GM18498 (cell line): ENCODE results near the gene SLC1A2.

Experiments used
- ATAC-seq: cut with Tn5 transposase; IDR thresholded peaks from one replicate; pipeline ENCODE4 v1.9.1; 2021; ENCODE audit warnings: mild to moderate bottlenecking, moderate library complexity; ENCODE audit not compliant: unreplicated experiment

Gene SLC1A2

DNA sequence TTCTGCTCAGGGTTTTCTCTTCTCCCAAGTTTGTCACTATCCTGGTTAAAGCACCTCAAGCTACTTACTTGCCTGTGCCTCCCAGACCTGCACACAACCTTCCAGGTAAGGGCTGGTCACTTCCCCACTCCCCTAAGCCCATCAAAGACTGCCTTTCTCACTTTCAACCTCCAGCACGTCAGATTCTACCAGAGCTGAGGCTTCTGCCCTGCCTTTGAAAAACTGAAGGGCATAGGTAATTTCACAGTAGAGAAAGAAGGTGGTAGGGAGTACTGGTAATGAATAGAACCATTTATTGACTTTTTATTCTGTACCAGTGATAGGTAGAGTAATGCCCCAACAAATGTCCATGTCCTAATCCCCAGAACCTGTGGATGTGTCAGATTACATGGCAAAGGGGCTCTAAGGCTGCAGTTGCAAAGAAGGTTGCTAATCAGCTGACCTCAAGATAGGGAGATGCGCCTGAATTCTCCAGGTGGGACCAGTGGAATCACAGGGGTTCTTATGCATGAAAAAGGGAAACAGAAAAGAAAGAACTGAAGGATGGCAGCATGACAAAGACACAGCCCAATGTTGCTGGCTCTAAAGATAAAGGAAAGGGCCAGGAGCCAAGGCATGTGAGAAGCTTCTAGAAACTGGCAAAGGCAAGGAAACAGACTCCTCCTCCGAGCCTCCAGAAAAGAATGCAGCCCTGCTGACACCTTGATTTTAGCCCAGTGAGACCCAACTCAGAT, 89.0 kb downstream of the SLC1A2 start:
- no peak for ATAC-seq

DNA sequence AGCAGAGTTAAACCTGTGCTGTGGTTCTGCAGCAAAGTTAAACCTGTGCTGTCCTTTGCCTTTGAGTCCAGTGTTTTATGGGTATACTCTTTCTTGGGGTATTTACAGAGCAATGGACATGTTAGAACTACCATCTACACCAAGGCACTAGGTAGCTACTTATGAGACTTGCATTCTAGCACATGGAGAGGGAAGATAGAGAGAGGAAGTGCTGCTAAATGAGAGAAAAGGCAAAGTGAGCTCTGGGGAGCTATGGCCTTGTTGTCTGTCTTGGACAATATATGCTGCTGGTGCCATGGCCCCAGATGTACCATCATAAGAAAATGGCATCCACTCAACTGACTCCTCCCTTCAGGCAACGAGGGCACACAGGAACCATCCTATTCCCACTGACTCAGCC, 91.5 kb downstream of the SLC1A2 start:
- no peak for ATAC-seq

DNA sequence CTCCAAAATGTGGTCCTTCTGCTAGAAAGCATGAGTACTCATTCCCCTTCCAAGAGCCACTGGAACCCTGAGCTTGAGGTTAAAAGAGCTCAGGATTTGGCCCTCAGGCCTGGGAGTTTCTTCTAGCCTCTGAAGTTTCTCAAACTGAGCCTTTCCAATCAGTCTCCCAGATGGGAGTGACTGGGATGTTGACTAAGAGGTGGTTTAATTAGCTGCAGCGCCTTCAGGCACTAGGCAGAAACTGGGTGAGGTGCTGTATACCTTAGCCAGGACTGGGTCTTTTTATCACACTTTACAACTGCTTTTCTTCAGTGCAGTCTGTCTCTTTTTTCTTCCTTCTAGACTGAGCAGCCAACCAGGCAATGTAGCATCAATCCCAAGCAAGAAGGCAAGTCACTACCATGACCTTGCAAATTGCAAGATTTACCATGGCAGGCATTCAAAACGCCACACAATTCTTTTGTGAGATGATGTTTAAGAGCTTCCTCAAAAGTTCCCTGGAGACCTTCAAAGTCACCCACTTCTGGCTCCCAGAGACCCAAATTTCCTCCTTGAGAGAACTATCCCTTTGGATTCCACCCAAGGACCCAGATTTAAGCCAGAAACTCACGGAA, 93.0 kb downstream of the SLC1A2 start:
- ATAC-seq, result no peak

DNA sequence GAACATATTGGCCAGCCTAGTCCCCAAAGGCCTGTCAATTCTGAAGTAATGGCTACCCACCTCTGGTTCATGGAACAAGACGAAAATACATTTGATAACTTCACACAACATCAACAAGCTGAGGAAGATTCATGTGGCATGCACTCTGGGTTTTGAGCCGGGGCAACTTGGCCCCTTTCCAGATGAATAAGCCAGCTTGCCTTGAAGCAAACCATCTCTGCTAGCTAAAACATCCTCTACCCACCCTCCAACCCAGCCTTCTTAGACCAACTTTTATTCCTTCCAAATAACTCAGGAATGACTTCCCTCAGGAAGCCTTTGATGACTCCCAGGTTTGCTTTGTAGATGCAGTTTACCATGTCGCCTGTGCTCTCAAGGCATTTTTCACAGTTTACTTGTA, 94.4 kb downstream of the SLC1A2 start:
- ATAC-seq, result no peak

DNA sequence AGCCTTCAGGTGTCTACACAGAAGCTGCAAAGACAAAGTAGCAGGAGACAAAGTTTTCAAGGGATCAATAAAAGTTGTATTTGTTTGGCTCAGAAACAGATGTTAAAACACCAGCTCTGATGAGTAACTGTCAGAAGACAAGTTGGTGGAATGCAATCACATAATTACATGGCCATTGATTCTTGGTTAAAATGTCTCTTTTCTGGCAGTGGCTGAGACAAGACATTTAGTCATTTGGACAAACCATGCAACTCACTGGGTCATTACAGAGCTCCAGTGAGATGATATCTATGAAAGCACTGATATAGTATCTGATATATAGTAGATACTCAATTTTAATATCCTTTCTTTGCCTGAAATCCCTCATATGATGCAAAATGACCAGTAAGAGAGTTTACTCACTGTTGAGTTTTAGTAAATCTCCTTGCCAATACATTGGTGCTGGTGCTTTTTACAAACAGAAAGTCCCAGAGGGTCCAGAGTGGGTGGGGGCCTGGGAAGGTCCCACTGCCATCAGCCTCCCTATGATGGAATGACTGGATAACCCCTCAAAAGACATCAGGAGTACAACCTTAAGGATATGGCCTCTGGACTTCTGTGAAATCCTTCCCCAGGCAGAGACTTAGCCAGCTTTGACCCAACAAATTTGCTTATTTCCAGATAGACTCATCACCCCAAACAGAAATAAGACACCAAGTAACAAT, 95.0 kb downstream of the SLC1A2 start:
- ATAC-seq, result no peak

DNA sequence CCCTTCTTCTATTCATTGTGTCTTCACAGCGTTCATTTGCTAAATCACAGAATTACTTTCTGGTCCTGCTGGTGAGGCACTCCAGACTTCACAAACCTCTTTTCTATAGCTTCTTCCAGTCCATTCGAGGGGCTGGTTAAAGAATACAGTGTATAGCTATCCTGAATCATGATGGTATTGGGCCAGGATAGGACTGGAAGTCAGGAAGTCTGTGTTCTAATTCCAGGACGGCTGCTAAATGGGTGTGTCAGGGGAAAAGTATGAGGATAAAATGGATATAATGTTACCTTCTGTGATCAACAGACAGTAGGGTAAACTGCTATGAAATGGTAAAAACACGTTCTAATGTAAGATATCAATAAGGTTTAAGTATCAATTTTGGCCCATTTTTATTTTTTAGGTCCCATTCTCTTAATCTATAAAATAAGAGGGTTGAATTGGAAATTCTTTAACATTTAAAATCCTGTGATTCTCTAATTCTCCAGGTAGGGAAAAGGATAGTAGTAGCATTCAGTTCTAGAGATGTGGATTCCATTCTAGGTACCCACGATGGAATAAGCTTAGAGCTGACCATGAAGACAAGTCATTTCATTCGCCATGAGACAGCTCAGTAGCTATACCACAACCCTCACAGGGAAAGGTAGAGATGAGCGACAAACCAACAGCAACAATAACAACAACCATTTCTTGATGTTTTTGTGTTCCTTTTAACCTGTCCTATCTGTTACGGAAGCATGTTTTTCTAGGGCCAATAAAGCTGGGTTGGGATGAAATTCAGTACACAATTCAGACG, 96.1 kb downstream of the SLC1A2 start:
- no peak for ATAC-seq

DNA sequence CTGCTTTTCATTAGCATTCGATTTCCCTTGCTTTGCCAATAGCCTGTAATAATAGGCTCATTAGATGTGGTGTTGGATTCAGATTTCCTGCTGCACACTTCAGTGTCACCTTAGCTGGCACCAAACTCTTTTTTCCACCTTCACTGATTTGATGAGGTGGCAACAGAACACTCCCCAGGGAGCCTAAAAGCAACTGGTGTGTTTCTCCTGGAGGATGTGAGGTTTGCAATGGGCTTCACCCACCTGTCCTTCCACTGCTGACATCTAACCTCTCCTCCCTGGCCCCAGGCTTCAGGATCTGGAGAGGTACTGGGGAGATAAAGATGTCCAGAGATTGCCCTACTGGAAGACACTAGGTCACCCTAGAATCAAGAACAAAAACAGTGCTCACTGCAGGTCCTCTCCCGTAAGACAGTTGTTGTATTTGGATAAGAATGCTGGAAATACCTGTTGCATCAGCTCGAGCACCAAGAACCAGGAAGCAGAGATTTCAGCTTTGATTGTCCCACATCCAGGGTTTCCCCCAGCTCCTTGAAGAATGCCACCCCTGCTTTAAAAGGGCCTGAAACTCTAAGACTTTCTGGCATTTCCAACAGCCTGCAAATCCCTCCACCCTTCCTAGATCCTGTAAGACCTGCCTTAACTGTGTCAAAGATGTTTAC, 96.9 kb downstream of the SLC1A2 start:
- ATAC-seq, result no peak

DNA sequence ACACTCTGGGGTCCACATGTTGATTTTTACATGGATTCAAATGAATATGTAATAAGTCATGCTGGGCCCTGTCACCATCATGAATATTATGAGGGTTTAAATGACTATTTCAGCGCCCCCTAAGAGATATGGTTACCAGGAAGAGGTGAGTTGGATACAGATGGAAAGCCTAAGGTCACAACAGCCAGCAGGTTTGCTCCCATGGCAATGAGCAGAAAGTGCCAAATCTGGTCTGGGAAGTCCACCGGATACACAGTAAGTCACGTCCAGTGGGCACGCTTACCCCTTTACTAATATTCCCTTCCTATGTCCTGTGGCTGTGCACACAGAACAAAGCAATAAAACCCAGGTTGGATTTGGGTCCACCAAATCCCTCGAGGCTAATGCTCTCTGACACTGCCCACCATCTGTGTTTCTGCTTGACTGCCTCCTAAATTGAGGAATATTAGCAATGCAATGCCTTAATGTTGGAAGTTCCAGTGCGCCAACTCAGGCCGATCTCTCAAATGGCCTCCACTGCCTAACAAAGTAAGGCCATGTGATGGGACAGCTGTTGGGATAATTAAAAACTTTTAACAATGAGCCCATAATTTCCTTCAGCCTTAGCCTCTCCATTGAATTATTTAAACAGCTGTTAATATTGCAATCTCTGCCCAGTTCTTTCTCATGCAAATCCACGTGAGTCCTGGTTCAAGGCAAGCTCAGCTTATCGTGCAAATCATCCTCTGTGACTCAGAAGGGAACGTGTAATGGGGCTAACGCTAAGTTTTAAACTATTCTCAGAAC, 97.6 kb downstream of the SLC1A2 start:
- no peak for ATAC-seq

DNA sequence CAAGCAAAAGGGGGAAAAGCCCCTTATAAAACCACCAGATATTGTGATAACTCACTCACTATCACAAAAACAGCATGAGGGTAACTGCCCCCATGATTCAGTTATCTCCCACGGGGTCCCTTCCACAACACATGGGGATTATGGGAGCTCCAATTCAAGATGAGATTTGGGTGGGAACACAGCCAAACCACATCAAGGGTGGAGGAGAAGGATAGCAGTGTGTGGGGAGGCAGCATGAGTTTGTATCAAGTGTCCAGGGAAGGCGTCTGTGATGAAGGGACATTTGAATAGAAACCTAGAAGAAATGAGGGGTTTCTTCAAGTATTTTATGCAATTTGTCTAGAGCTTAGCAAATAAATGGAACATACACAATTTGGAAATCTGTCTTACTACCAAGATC, 98.2 kb downstream of the SLC1A2 start:
- ATAC-seq, result no peak

DNA sequence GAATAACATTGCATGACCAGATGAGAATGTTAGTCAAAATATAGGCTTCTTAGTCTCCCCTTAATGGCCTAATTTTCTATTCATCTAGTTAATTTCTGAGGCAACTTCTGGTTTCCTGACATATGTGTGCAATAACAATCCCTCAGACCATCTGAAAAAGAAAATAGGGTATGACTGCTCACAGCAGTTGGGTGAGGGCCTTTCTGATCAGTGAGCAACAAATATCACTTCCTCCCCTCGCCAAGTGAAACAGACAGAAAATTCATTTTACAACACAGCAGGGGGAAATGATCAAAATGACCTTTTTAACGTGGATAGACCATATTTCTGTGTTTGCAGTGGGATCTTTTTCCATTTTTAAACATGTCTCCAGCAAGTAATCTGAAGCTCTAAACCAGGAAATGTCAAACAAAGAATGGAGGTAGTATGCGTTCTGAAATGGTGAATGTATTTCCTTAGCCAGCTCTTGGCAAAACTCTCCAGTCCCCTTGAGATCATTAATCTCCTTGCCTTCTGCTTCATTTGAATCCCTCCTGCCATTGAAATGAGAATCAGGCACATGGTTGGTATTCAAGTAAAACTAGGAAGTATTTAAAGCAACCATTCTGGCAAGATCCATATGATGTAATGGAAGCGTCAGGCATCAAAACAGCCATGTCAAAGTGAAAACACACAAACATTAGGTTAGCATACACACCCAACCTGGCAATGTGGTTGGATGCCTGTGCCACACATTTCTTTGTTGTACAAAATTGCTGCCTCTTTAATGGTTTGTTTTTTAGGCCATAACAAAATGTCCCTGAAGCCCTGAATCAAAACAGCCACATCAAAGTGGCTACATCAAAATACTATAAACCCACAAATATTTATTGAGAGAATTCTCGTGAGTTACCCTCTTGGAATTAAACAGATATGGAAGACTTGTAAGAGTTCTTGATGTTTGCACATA, 100.1 kb downstream of the SLC1A2 start:
- no peak for ATAC-seq

DNA sequence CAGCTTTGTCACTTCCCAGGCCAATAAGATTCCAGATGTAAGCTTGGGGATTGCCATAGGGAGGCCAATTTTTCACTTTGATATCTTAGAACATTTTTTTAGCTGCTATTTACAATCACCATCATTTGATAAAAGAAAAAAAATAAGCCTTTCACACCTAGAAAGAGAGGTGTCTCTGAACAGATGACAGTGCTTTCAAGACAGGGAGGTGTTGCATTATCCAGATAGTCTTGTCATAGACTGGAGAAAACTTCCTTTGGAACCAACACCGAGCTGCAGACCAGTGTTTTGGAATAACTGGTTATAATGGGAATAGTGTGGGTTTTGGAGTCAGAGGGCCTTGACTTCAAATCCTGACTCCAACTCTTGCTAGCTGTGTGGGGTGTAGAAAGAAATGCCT, 101.0 kb downstream of the SLC1A2 start:
- ATAC-seq, result no peak

DNA sequence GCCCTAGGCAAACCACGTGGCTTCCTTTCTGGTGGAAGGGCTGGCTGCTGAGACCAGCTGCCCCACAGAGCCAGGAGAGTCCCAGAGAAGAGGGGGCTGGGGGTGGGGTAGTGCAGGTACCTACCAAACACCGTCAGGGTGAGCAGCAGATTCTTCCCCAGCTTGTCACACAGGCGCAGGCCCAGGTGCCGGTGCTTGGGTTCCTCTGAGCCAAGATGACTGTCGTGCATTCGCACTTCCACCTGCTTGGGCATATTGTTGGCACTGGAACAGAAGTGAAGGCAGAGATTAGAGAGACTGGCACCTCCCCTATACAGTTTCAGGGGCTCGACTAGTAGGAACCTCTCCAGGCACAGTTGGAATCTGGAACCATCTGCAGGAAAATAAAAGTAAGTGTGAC, 102.1 kb downstream of the SLC1A2 start:
- no peak for ATAC-seq

DNA sequence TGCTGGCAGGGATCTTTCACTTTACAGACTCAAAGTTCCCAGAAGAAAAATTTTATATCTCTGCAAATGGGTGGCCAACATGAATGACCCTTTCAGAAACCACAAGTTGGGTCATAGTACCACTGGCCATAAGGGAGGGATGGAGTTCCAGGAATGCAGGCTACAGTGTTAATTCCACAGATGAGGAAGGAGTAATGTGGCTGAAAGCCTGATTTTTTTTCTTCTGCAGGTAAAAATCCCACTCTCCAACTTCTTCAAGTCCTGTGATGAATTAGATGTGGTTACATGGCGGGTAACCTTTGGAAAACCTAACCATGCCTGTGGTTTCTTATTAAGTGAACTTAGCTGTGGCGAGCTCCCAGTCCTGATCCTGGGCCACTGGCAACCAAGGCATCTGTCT, 103.2 kb downstream of the SLC1A2 start:
- no peak for ATAC-seq

DNA sequence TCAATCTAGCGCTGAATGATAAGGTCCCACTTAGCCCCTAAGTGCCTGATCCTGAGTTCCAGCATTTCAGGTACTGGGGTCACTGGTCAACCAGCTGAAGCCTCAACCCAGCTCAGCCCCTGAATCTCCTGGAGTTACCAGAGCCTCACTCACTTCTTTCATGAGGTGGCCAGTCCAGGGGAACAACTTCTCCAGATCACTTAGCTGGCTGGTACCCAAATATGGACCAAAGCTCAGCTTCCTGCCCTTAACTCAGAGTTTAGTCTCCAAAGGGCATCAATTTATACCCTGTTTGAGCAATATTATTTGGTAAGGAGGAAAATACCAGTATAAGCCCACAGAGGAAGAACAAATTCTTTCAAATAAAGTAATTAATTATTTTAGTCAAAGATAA, 105.6 kb downstream of the SLC1A2 start:
- ATAC-seq, result no peak

DNA sequence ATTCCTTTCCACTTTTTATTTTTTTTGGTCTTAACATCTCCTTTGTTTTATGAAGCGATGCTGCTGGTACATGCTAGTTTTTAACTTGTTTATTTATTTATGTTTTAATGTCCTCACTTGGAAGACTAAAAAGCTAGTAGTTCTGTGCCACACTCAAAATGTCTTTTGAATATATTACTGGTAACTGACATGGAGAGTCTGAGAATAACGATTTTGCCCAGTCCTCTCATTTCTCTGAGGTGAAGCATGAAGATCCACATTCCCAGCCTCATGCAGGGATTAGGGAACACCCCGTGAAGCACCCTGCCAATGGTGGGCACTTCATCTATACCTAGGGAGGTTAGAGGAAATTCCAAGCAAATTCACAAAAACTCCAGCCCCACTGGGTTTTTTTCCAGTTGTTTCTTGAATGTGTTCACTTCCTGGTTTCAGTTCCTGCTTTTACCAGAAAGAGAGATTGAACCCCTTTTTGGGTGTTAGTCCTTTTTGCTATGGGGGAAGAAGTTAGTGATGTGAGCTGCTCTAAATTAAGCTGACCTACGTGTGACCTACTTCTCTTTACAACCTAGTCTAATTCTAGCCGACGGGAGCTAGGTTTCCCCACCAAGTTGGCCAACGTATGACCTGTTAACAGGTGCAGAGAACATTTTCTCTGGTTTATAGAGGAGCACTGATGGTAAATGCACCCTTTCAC, 106.1 kb downstream of the SLC1A2 start:
- peak; percentile 89 for ATAC-seq

DNA sequence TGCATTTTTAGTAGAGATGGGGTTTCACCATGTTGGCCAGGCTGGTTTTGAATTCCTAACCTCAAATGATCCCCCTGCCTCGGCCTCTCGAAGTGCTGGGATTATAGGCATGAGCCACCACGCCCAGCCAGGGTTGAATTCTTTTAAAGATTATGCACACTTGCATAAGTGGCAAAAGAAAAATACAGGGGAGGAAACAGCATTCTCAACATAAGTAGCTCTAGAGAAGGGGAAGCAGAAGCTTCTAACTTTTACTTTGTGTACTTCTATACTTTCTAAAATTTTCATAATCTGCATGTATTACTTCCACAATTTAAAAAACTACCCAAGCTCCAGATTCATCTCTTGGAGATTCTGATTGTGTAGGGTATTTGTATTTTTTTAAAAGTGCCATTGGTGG, 108.0 kb downstream of the SLC1A2 start:
- ATAC-seq, result no peak

DNA sequence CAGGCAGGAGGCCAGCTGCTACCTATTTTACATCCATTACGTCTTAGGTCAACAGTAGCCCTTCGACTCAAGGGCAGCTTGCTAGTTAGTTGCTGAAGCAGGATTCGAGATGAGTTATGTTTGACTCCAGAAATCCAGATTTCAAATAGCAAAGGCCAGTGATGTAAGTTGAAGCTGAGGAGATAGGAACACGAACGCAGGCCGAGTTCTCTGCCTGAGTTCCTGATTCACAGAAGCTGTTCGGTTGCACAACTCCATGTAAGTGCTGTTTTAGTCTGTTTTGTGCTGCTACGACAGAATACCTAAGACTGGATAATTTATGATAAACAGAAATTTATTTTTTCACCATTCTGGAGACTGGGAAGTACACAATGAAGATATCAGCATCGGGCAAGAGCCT, 111.2 kb downstream of the SLC1A2 start:
- no peak for ATAC-seq

DNA sequence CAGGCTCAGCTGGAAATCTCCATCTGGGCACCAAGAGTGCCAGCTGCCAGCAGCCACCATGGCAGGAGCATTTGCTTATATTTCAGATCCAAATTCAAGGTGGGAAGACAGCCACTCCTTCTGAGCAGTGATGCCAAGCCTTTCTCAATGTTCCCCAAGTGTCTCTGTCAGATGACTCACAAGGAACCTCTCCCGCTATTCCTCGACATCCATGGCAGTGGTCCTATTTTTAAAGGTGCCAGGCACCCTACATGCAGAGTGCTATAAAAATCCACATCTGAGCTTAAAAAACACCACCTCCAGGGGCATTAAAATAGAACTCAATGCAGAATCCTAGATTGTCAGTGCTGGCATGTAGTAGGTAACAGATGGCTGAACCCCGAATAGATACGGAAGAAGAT, 112.1 kb downstream of the SLC1A2 start:
- ATAC-seq, result no peak
